OCI-LY7 (cell line): Measurements from ENCODE around the gene LYRM4. TPM values are rescaled to one million over a fixed set of nuclear protein-coding genes. Genes with fewer than 3 reads are reported as not detected.

ENCODE experiments used
- BruUV-seq: library from RNA; stranded (reverse); fragments of 400-500 nt; replicated peaks from 2 replicates; lab custom pipeline; 2021; lab: Mats Ljungman, UMichigan
- CTCF ChIA-PET: fragments of 300-600 bp; sonication (Branson Sonifier 250); formaldehyde crosslinking; loops from one replicate; lab custom pipeline; 2022; ENCODE audit warnings: antibody characterized with exemption; ENCODE audit not compliant: unreplicated experiment; lab: Charles Lee
- POLR2A ChIA-PET: fragments of 300-600 bp; sonication (Branson Sonifier 250); formaldehyde crosslinking; loops from one replicate; lab custom pipeline; 2022; ENCODE audit warnings: antibody characterized with exemption; lab: Charles Lee
- DNase-seq: peaks from one replicate; pipeline ENCODE4 v3.0.0-alpha.2; 2015; ENCODE audit warnings: low spot score
- H2AFZ ChIP-seq: fragments of 200-600 bp; sonication (generic), shearing (Covaris generic); 2 replicates; pipeline ENCODE4 v1.6.1; 2014; ENCODE audit warnings: mild to moderate bottlenecking, antibody characterized with exemption, low read length, moderate library complexity
- H3K27ac ChIP-seq: fragments of 200-600 bp; sonication (generic); 2 replicates; pipeline ENCODE4 v1.5.1; 2014; ENCODE audit warnings: mixed run types, low read depth, mild to moderate bottlenecking, moderate library complexity, low read length, inconsistent platforms; ENCODE audit not compliant: poor library complexity, severe bottlenecking
- H3K36me3 ChIP-seq: fragments of 200-600 bp; sonication (generic); 2 replicates; pipeline ENCODE4 v1.6.1; 2014; ENCODE audit warnings: mild to moderate bottlenecking, antibody characterized with exemption, low read length, moderate library complexity, mixed read lengths; ENCODE audit not compliant: insufficient read depth
- H3K4me1 ChIP-seq: fragments of 200-600 bp; sonication (generic); 2 replicates; pipeline ENCODE4 v1.5.1; 2014; ENCODE audit warnings: mild to moderate bottlenecking, low read length; ENCODE audit not compliant: insufficient read depth, poor library complexity, severe bottlenecking
- H3K4me2 ChIP-seq: fragments of 200-600 bp; sonication (generic); 2 replicates; pipeline ENCODE4 v1.6.1; 2014; ENCODE audit warnings: mild to moderate bottlenecking, low read length
- H3K4me3 ChIP-seq: fragments of 200-600 bp; sonication (generic); 2 replicates; pipeline ENCODE4 v1.5.1; 2014; ENCODE audit warnings: mild to moderate bottlenecking, low read depth, low read length; ENCODE audit not compliant: poor library complexity, severe bottlenecking
- H3K79me2 ChIP-seq: fragments of 200-600 bp; sonication (generic); 2 replicates; pipeline ENCODE4 v1.6.1; 2016; ENCODE audit warnings: low read depth, mild to moderate bottlenecking, low read length, moderate library complexity, mixed read lengths; ENCODE audit not compliant: insufficient read depth
- H3K9me2 ChIP-seq: fragments of 200-600 bp; sonication (generic); 2 replicates; pipeline ENCODE4 v1.6.1; 2016; ENCODE audit warnings: mild to moderate bottlenecking, low read length, mixed read lengths; ENCODE audit not compliant: insufficient read depth
- H3K9me3 ChIP-seq: fragments of 200-600 bp; sonication (generic); 2 replicates; pipeline ENCODE4 v1.6.1; 2014; ENCODE audit warnings: mild to moderate bottlenecking, mixed run types, low read length, mixed read lengths
- H4K20me1 ChIP-seq: fragments of 200-600 bp; sonication (generic); 2 replicates; pipeline ENCODE4 v1.6.1; 2014; ENCODE audit warnings: mild to moderate bottlenecking, antibody characterized with exemption, low read length, moderate library complexity, mixed read lengths; ENCODE audit not compliant: insufficient read depth
- EZH2phosphoT487 ChIP-seq: fragments of 200-600 bp; sonication (generic); IDR thresholded peaks from 2 replicates; pipeline ENCODE4 v1.6.1; 2018; ENCODE audit warnings: low read depth, borderline replicate concordance, mild to moderate bottlenecking, mixed run types, antibody characterized with exemption, low read length, moderate library complexity, mixed read lengths
- intact Hi-C: fragments of 100-400 bp; cut with micrococcal nuclease; formaldehyde crosslinking; loops from one replicate; pipeline ENCODE4 v1.10.0; 2022; ENCODE audit not compliant: unreplicated experiment
- total RNA-seq, 2 experiments: library from RNA; depleted of rRNA in 1 of 2; stranded (reverse); fragments of >200 nt in 1 of 2; shearing (Covaris generic) in 1 of 2; gene quantifications; 2 replicates each; pipeline ENCODE4 v1.2.3, GENCODE V29; 2014 to 2022
- TF ChIP-seq, protein P1 (sequence below): fragments of 200-600 bp; sonication (generic); conservative IDR thresholded peaks from 2 replicates; pipeline ENCODE4 v1.5.1; 2014; ENCODE audit warnings: mild to moderate bottlenecking, antibody characterized with exemption, low read length, moderate library complexity, mixed read lengths

Gene LYRM4
- total RNA-seq, 2 experiments from 2014 or later: 19.6 to 34.3 TPM

DNA sequence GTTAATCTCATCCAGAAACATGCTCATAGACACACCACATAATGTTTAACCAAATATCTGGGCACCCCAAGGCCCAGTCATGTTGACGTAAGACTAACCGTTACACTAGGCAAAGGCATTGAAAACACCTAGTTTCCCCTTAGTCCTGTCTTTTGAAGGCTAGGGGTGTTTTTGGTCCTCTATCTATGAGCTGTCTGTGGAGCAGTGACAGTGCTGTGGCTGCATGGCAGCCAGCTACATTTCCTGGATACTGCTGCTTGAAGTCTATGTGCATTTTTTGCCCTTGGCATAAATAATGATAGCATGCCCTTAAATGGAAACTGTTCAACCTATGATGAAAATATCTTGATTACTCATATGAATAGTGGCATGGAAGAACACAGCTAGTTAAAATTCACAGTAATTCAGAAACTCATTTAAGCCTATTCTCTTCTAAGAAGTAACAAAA is 19.2 kb upstream of the LYRM4 start:
- 0 out of 2 replicates have a peak, but pooled peaks cover 4% of the 10 kb centered on the region for H4K20me1 ChIP-seq
- DNase-seq: no peak
- H3K27ac ChIP-seq: no peak overlapping the region
- H3K36me3 ChIP-seq: no peaks in the 10 kb centered on the region
- H2AFZ ChIP-seq: no peak overlapping the region
- no peak overlapping the region for H3K4me3 ChIP-seq
- CTCF ChIA-PET: no interaction called here
- intact Hi-C loops: no loop called here
- H3K4me1 ChIP-seq: peaks cover 4% of the 10 kb centered on the region
- POLR2A ChIA-PET: interaction anchor here (0.7 kb wide), 1 partner anchor 15 kb away, joined by 3 read pairs; no protein-coding TSS in a partner anchor
- no peaks in the 10 kb centered on the region for H3K9me2 ChIP-seq
- H3K9me3 ChIP-seq: no peaks in the 10 kb centered on the region
- H3K79me2 ChIP-seq: no peaks in the 10 kb centered on the region
- H3K4me2 ChIP-seq: no peak overlapping the region
- no TSS peak for BruUV-seq
- TF ChIP-seq, protein P1, sequence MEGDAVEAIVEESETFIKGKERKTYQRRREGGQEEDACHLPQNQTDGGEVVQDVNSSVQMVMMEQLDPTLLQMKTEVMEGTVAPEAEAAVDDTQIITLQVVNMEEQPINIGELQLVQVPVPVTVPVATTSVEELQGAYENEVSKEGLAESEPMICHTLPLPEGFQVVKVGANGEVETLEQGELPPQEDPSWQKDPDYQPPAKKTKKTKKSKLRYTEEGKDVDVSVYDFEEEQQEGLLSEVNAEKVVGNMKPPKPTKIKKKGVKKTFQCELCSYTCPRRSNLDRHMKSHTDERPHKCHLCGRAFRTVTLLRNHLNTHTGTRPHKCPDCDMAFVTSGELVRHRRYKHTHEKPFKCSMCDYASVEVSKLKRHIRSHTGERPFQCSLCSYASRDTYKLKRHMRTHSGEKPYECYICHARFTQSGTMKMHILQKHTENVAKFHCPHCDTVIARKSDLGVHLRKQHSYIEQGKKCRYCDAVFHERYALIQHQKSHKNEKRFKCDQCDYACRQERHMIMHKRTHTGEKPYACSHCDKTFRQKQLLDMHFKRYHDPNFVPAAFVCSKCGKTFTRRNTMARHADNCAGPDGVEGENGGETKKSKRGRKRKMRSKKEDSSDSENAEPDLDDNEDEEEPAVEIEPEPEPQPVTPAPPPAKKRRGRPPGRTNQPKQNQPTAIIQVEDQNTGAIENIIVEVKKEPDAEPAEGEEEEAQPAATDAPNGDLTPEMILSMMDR: no peak
- TF ChIP-seq EZH2phosphoT487: no peak

DNA sequence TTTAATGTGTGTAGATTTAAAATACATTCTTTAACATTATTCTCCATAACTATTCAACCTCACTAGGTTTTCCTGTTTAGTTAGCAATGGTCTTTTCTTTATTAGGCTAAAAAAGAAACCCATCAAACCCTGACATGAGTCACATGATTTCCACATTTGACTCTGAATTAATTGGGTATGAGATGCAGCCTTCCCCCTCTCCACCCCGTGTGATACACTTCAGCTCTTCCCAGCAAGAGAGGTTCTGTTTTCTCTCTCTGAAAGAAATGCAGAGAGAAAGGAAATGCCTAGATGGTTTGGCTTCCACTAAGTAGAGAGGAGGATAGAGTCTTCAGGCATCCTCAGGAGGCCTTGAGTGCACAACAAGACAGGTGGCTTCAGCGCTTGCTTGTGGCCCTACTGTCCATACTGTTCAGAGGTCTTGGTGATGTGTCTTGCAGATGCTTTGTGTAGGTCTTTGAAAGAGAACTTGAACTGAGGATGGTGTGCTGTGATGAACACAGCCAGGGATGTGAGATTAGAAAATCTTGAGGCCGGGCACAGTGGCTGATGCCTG is 17.9 kb upstream of the LYRM4 start:
- Histone ChIP-seq H3K9me3 (no peaks in the 10 kb centered on the region), H3K4me3 (no peak overlapping the region), H3K9me2 (no peaks in the 10 kb centered on the region), H3K27ac (no peak overlapping the region), H2AFZ (no peak overlapping the region), H4K20me1 (0 out of 2 replicates have a peak, but pooled peaks cover 7% of the 10 kb centered on the region), H3K4me1 (peaks cover 7% of the 10 kb centered on the region), H3K79me2 (no peaks in the 10 kb centered on the region; the same call in 1 of the 2 replicates), H3K4me2 (no peak overlapping the region), H3K36me3 (no peaks in the 10 kb centered on the region)
- no TSS peak for BruUV-seq
- ChIA-PET CTCF (no interaction called here), POLR2A (interaction anchor here (0.9 kb wide), 1 partner anchor 12 kb away, joined by 3 read pairs; no protein-coding TSS in a partner anchor)
- no peak for TF ChIP-seq EZH2phosphoT487
- TF ChIP-seq, protein P1: no peak
- intact Hi-C loops: no loop called here
- DNase-seq: no peak

DNA sequence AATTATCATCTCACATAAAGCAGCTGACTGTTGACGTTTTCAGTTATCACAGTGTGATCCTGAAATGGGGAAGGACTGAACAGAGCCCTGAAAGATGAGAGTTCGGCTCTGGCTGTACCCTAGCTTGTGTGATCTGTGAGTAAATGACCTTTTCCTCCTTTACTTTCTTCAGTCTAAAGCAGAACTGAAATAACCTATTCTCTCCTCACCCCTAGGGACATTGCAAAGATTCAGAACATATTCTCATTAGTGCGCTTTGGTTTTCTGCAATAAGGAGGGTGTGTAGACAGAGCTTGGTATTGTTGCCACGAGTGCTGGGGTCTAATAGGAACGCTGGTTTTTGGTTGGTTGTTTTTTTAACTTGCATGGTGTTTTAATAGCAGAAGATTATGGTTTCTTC is 17.3 kb upstream of the LYRM4 start:
- H2AFZ ChIP-seq: no peak overlapping the region
- TF ChIP-seq, protein P1: no peak
- TF ChIP-seq EZH2phosphoT487: no peak
- no peak for DNase-seq
- CTCF ChIA-PET: no interaction called here
- POLR2A ChIA-PET: interaction anchor here (0.7 to 0.9 kb wide), 2 partner anchors 12 to 809 kb away, joined by 3 read pairs; no protein-coding TSS in a partner anchor
- H3K9me2 ChIP-seq: no peaks in the 10 kb centered on the region
- H3K4me2 ChIP-seq: no peak overlapping the region
- BruUV-seq: no TSS peak
- no peak overlapping the region for H3K27ac ChIP-seq
- no peaks in the 10 kb centered on the region; the same call in 1 of the 2 replicates for H3K79me2 ChIP-seq
- intact Hi-C loops: no loop called here
- no peaks in the 10 kb centered on the region for H3K36me3 ChIP-seq
- H3K9me3 ChIP-seq: no peaks in the 10 kb centered on the region
- H3K4me1 ChIP-seq: peaks cover 7% of the 10 kb centered on the region
- 0 out of 2 replicates have a peak, but pooled peaks cover 7% of the 10 kb centered on the region for H4K20me1 ChIP-seq
- no peak overlapping the region for H3K4me3 ChIP-seq
